Lower leg skin (tissue), 3 donors: ENCODE results near the gene CD200.

Source experiments
- POLR2A ChIP-seq, 2 donors: fragments of 450-650 bp; IDR thresholded peaks; one replicate each; pipeline ENCODE4 v1.6.1; 2016 to 2017; ENCODE audit warnings: antibody characterized with exemption in 2 of 2, mild to moderate bottlenecking in 1 of 2, moderate library complexity in 1 of 2
- TF ChIP-seq, protein P1 (sequence below), 3 donors: fragments of 450-650 bp; IDR thresholded peaks; one replicate each; pipeline ENCODE4 v1.5.1; 2016; ENCODE audit warnings: antibody characterized with exemption in 3 of 3, mild to moderate bottlenecking in 3 of 3, moderate library complexity in 2 of 3

DNA sequence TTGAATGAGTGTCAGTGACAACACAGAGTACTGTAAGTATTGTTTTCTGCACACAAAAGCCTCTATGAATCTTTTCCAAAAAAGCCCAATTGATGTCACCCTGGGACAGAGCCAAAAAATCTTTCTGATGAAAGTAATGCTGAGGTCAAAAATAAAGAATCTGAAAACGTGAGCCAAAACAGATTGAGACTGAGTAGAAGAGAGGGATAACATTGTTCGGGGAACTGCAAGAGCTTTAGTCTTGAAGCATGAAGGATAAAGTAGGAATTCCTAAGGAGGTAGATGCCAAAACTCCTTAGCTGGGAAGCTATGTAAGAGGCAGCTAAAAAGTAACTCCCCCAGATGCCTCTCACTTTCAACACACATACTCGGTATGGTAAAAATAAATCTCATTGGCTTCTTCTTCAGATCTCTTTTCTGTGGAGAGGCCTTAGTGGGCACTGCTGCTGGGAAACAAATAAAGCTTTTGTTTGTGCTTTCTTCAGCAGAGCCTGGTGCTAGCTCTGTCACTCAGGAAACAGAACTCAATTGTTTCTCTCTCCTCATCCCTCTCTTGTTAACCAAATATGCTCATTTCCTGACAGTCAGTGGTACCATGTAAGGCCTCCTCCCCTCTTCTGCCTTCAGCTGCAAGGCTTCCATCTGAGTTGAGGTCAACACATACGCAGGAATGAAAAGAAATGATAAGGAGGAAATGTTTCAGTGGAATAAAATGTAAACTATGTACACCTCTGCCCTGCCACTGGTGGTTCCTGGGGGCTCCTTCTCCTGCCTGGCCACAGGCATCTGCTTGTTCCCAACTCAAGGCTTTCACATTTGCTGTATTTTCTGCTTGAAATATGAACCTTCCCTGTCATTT, 58.1 kb downstream of the CD200 start:
- TF ChIP-seq, protein P1, sequence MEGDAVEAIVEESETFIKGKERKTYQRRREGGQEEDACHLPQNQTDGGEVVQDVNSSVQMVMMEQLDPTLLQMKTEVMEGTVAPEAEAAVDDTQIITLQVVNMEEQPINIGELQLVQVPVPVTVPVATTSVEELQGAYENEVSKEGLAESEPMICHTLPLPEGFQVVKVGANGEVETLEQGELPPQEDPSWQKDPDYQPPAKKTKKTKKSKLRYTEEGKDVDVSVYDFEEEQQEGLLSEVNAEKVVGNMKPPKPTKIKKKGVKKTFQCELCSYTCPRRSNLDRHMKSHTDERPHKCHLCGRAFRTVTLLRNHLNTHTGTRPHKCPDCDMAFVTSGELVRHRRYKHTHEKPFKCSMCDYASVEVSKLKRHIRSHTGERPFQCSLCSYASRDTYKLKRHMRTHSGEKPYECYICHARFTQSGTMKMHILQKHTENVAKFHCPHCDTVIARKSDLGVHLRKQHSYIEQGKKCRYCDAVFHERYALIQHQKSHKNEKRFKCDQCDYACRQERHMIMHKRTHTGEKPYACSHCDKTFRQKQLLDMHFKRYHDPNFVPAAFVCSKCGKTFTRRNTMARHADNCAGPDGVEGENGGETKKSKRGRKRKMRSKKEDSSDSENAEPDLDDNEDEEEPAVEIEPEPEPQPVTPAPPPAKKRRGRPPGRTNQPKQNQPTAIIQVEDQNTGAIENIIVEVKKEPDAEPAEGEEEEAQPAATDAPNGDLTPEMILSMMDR (IDR thresholded peaks at IDR 0.05), result no peak
- no peak for TF ChIP-seq POLR2A (IDR thresholded peaks at IDR 0.05)
